ENCODE measurements around the gene RIPOR2.

- no peak for TF ChIP-seq CTCF (IDR thresholded peaks at IDR 0.05)
- no peak for TF ChIP-seq POLR2A (IDR thresholded peaks at IDR 0.05)
These were observed 139.0 kb downstream of the RIPOR2 start for GRCh38 chr6:24796616-24797290.
